Measurements from ENCODE around the gene CTDSP2.
"Not testable (repeated sequence)": the region's sequence is repeated elsewhere in the genome, so short reads cannot be mapped to it uniquely, and the experiment has no call there.

Gene CTDSP2

DNA sequence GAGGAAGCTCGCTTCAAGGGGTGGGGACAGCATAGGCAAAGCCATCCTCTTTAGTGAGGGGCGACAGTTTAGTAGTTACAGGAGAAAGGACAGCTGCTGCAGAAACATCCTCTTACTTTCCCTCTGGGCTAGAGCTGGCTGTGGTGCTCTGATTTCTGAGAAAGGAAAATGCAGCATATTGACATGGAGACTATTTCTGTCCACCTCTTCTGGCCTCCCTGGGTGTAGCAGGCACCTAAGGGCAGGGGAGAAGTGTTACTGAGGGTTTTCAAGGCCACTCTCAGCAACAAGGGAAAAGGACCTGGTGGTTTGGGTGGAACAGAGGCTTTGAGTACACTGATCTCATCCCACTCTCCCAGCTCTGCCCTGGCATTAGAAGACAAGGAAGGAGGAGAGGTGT is 40.0 kb upstream of the CTDSP2 start:
- TF ChIP-seq, protein P1, sequence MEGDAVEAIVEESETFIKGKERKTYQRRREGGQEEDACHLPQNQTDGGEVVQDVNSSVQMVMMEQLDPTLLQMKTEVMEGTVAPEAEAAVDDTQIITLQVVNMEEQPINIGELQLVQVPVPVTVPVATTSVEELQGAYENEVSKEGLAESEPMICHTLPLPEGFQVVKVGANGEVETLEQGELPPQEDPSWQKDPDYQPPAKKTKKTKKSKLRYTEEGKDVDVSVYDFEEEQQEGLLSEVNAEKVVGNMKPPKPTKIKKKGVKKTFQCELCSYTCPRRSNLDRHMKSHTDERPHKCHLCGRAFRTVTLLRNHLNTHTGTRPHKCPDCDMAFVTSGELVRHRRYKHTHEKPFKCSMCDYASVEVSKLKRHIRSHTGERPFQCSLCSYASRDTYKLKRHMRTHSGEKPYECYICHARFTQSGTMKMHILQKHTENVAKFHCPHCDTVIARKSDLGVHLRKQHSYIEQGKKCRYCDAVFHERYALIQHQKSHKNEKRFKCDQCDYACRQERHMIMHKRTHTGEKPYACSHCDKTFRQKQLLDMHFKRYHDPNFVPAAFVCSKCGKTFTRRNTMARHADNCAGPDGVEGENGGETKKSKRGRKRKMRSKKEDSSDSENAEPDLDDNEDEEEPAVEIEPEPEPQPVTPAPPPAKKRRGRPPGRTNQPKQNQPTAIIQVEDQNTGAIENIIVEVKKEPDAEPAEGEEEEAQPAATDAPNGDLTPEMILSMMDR (IDR thresholded peaks at IDR 0.05; ENCODE audit: borderline replicate concordance, insufficient read depth, low read depth, low read length) = no peak
- no peak overlapping the region for H3K4me3 ChIP-seq (ENCODE audit: low read depth, low read length)

DNA sequence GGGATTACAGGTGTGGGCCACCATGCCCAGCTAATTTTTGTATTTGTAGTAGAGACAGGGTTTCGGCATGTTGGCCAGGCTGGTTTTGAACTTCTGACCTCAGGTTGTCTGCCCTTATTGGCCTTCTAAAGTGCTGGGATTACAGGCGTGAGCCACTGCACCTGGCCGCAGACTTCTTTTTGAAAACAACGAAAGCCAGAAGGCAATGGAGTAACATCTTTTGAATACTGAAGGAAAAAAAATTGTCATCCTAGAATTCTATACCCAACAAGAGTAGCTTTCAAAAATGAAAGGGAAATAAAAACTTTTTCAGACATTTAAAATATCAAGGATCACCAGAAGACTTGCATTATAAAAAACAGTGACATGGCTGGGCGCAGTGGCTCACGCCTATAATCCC is 38.7 kb upstream of the CTDSP2 start:
- H3K4me3 ChIP-seq (ENCODE audit: low read depth, low read length) = no peak overlapping the region
- TF ChIP-seq, protein P1 (IDR thresholded peaks at IDR 0.05; ENCODE audit: borderline replicate concordance, insufficient read depth, low read depth, low read length) = no peak

DNA sequence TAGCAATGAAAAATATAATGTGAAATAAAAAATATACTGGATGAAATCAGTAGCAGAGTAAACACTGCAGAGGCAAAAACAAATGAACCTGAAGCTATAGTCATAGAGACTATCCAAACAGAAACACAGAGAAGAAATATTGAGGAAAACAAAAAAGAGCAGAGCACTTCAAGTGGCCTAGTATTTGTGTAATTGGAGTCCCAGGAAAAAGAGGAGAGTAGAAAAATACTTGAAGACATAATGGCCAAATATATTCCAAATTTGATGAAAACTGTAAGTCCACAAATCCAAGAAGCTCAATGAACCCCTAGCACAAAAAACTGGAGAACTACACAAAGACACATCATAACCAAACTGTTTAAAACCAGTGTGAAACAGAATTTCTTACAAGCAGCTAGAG is 37.2 kb upstream of the CTDSP2 start:
- TF ChIP-seq, protein P1 (IDR thresholded peaks at IDR 0.05; ENCODE audit: borderline replicate concordance, insufficient read depth, low read depth, low read length) = no peak

DNA sequence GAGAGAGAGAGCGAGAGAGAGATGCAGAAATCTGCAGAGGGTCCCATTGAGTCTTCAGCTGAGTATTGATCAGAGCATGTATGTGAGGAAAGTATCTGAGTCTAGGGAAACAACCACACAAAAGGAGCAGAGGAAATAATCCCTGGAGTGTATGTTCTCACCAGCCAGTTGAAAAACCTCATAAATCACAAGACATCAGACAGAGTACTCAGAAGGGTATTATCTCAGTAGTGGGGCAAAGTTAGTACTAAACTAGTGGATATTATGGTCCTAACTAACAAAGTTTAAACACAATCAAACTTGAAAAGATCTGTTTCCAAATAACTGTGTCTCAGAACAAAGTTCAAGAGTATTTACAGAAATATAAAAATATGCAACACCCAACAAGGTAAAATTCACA is 36.5 kb upstream of the CTDSP2 start:
- no peak overlapping the region for H3K4me3 ChIP-seq (ENCODE audit: low read depth, low read length)
- TF ChIP-seq, protein P1 (IDR thresholded peaks at IDR 0.05; ENCODE audit: borderline replicate concordance, insufficient read depth, low read depth, low read length) = no peak

More for the DNA sequence above, 37.2 kb upstream of the CTDSP2 start:
- no peak overlapping the region for H3K4me3 ChIP-seq (ENCODE audit: low read depth, low read length)

DNA sequence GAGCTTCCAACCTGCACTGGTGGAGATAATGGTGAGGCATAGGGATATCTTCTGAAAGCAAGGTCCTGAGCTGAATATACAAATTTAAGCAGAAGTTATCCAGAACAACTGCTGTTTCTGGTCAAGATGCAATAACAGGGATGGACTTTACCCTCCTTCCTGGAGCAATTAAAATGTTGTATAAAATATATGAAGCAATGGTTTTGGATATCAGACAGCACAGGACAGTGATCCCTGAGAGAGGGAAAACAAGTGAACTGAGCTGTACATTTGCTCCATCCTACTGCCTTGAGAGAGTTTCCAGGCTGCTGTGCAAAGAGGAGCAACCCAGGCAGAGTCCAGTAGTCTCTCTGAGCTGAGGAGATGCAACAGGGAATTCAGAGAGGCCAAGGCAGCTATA is 36.0 kb upstream of the CTDSP2 start:
- TF ChIP-seq, protein P1 (IDR thresholded peaks at IDR 0.05; ENCODE audit: borderline replicate concordance, insufficient read depth, low read depth, low read length) = no peak
- H3K4me3 ChIP-seq (ENCODE audit: low read depth, low read length) = no peak overlapping the region

DNA sequence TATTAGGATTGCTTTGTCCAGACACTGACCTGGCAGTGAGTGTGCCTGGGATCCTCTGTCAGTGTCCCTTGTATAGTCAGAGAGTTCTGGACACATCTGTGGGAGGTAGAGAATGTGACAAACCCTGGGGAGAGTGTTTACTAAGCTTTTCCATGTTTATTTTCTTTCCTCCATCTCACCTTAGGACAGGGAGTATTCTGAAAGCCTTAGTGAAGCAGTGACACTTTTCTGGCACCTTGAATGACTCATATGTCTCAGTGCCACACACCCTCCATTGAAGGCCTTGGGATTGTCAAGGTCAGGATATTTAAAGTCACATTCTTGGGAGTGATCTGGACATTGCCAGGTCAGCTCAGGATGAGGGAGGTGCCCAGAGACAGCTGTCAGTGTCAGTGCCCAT is 34.9 kb upstream of the CTDSP2 start:
- no peak overlapping the region for H3K4me3 ChIP-seq (ENCODE audit: low read depth, low read length)
- TF ChIP-seq, protein P1 (IDR thresholded peaks at IDR 0.05; ENCODE audit: borderline replicate concordance, insufficient read depth, low read depth, low read length) = no peak

DNA sequence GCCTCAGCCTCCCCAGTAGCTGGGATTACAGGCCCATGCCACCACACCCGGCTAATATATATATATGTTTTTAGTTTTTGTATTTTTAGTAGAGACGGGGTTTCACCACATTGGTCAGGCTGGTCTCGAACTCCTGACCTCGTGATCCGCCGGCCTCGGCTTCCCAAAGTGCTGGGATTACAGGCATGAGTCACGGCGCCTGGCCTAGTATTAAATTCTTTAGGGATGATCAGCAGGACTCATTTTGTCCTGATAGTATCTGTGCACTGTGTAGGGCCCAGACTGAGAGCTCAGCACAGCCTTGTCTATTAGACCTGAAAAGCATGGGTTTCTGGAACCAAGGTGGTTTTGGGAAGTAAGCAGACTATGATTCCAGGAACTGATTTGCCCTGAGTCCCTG is 34.5 kb upstream of the CTDSP2 start:
- not testable (repeated sequence) for H3K4me3 ChIP-seq (ENCODE audit: low read depth, low read length)

DNA sequence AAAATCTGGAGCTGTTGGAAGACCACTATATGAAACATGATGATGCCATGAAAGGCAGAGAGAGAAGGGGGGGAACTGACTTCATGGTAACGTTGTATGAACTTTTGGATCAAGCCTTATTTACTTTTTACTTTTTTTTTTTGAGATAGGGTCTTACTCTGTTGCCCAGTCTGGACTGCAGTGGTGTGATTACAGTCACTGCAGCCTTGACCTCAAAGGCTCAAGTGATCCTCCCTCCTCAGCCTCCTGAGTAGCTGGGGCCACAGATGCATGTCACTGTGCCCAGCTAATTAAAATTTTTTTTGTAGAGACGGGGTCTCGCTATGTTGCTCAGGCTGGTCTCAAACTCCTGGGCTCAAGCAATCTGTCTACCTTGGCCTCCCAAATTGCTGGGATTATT is 31.3 kb upstream of the CTDSP2 start:
- no peak overlapping the region for H3K4me3 ChIP-seq (ENCODE audit: low read depth, low read length)
- TF ChIP-seq, protein P1 (IDR thresholded peaks at IDR 0.05; ENCODE audit: borderline replicate concordance, insufficient read depth, low read depth, low read length) = no peak

All from GM12875 (cell line).